ENCODE measurements around the gene ZBTB20.

ZBTB20 gene

DNA sequence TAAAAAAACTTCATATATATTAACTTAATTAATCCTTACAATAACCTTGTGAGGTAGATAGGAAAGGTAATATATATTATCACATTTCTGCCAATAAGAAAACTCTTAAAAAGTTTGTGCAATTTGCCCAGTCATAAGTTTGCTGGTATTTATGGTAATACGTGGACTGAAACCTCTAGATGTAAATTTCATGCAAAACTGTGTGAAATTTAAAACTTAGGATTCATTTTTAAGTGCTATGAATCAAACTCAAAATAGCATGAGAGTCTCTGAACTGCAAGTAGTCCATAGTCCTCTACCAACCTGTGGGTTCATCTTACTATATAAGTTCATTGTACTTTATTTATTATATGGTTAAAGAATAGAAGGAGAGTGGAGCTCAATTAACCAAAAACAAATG lies 56.4 kb downstream of the ZBTB20 start:
- no peak overlapping the region for H3K4me3 ChIP-seq (ENCODE audit: control insufficient read depth, low read depth, low read length)
- TF ChIP-seq, protein P1, sequence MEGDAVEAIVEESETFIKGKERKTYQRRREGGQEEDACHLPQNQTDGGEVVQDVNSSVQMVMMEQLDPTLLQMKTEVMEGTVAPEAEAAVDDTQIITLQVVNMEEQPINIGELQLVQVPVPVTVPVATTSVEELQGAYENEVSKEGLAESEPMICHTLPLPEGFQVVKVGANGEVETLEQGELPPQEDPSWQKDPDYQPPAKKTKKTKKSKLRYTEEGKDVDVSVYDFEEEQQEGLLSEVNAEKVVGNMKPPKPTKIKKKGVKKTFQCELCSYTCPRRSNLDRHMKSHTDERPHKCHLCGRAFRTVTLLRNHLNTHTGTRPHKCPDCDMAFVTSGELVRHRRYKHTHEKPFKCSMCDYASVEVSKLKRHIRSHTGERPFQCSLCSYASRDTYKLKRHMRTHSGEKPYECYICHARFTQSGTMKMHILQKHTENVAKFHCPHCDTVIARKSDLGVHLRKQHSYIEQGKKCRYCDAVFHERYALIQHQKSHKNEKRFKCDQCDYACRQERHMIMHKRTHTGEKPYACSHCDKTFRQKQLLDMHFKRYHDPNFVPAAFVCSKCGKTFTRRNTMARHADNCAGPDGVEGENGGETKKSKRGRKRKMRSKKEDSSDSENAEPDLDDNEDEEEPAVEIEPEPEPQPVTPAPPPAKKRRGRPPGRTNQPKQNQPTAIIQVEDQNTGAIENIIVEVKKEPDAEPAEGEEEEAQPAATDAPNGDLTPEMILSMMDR (IDR thresholded peaks at IDR 0.05; ENCODE audit: control insufficient read depth, insufficient read depth, low read depth, low read length, missing control alignments): no peak
- no peak for DNase-seq (ENCODE audit: low read depth)

DNA sequence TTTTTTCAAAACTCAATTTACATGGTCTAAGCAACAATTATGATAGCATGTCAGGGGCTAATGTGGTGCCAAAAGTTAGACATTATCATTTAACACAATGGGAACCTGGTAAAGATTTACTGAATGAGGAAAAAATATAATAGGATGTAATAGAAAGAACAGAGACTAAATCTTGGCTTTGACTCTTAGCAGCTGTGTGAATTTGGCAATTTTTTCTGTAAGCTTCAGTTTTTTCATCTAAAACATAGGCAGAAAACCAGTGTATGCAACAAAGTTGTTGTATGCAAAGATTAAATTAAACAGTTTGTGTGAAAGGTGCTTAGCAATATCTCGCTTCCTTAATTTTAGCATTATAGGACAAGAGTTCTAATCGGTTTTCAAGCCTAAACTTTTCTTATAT lies 57.6 kb downstream of the ZBTB20 start:
- DNase-seq (ENCODE audit: low read depth): no peak
- TF ChIP-seq, protein P1 (IDR thresholded peaks at IDR 0.05; ENCODE audit: control insufficient read depth, insufficient read depth, low read depth, low read length, missing control alignments): no peak
- H3K4me3 ChIP-seq (ENCODE audit: control insufficient read depth, low read depth, low read length): no peak overlapping the region

DNA sequence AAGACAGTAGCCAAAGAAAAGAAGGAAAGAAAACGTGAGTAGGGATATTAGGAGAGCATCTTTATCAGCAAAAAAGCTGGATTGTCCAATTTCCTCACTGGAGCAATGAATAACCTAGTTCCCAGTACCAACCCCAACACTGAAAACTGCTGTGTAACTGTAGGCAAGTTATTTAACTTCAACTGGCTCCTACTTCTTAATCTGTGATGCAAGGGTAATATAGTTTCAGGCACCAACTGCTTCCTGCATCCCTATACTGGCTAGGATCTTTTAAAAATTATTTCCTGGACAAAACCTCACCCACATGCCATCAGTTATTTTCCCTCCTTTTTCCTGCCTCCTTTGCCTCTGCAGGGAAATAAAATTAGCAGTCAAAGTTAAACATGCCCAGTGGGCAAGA lies 59.6 kb downstream of the ZBTB20 start:
- no peak overlapping the region for H3K4me3 ChIP-seq (ENCODE audit: control insufficient read depth, low read depth, low read length)
- DNase-seq (ENCODE audit: low read depth): no peak
- TF ChIP-seq, protein P1 (IDR thresholded peaks at IDR 0.05; ENCODE audit: control insufficient read depth, insufficient read depth, low read depth, low read length, missing control alignments): no peak

- H3K4me3 ChIP-seq (ENCODE audit: control insufficient read depth, low read depth, low read length): no peak overlapping the region
- TF ChIP-seq, protein P1 (IDR thresholded peaks at IDR 0.05; ENCODE audit: control insufficient read depth, insufficient read depth, low read depth, low read length, missing control alignments): no peak
- no peak for DNase-seq (ENCODE audit: low read depth)
Measured at GRCh38 chr3:115086344-115086743, 60.7 kb downstream of the ZBTB20 start.

- DNase-seq (ENCODE audit: low read depth): no peak
- TF ChIP-seq, protein P1 (IDR thresholded peaks at IDR 0.05; ENCODE audit: control insufficient read depth, insufficient read depth, low read depth, low read length, missing control alignments): peak; percentile 11
- H3K4me3 ChIP-seq (ENCODE audit: control insufficient read depth, low read depth, low read length): no peak overlapping the region
Measured at GRCh38 chr3:115085197-115085865, 61.8 kb downstream of the ZBTB20 start.

DNA sequence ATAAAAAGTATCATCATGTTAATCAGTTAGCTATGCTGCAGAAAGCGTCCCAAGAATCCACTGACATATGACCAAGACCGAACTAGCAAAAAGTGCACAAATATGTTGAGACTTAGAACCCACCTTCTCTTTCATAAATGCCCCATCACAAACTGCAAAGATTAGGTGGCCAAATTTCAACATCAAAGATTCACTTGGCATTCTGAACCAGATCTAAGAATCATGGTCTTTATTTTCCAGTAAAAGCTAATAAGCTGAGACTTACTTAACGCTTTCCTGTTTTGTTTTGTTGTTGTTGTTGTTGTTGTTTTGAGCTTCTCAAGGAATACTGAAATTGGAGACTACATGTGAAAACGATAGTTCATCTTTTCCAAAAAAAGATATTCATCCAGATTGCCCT lies 62.4 kb downstream of the ZBTB20 start:
- no peak overlapping the region for H3K4me3 ChIP-seq (ENCODE audit: control insufficient read depth, low read depth, low read length)
- no peak for DNase-seq (ENCODE audit: low read depth)
- TF ChIP-seq, protein P1 (IDR thresholded peaks at IDR 0.05; ENCODE audit: control insufficient read depth, insufficient read depth, low read depth, low read length, missing control alignments): no peak
